CD4-positive, alpha-beta T cell treated with Interleukin-17A for 4 hours (primary cell): ENCODE data around the gene HECW1.

Experiments used
- DNase-seq: peaks from one replicate; pipeline ENCODE4 v3.0.0-alpha.2; 2020; ENCODE audit warnings: mixed read lengths

The HECW1 gene

DNA sequence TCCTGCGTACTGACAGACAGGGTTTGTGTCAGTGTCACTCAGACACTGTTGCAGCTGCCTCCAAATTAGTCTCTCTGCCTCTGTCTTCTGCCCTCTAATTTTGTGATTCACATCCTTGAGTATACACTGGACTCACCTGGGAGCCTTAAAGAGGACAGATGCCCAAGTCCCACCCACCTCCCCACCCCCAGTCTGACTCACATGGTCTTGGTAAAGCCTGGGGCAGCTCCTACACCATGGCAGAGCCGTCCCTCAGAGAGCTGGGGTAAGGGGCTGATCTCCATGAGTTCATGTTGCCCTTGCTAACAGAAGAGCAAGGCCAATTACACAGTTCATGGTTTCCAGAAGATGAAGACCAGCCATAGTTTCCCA lies 272.8 kb downstream of the HECW1 start:
- DNase-seq, result no peak

- no peak for DNase-seq
Observed at GRCh38 chr7:43385856-43386255, 273.4 kb downstream of the HECW1 start.

DNA sequence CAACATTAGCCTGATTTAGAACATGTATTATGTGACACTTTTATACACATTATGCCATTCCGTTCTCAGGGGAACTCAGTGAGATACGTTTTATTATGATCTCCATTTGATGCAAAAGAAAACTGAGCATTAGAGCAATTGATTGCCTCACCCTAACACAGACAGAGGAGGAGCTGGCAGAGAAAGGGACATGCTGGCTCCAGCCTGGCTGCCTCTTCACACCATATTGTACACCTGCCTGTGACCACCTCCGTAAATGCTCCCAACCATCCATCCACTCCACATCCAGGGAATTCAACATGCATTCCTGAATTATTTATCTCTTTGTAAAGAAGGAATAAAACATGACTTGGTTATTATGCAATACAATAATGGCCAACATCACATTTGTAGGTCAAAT lies 275.5 kb downstream of the HECW1 start:
- no peak for DNase-seq

- DNase-seq, result no peak
Observed at GRCh38 chr7:43390576-43390975, 278.1 kb downstream of the HECW1 start.

DNA sequence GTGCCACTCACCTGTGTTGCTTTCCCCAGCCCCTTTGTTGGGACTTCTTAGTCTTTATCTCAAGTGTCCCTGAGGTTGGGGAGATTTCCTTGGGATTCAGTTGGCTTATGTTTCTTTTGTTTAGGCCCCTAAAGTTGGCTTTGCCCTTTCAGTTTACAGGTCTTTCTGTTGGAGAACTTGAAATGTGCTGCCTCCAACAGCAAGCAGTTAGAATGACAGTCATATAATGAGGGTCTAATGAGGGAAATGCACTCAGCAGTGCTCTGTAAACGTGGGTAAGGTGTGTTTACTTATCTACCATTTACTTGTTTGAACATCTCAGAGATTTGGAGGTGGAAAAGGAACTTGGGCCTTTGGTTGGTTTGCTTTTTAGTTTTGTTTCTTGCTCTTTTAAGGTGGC lies 279.1 kb downstream of the HECW1 start:
- no peak for DNase-seq

GRCh38 chr7:43392638-43393330 lies 280.3 kb downstream of the HECW1 start:
- no peak for DNase-seq

DNA sequence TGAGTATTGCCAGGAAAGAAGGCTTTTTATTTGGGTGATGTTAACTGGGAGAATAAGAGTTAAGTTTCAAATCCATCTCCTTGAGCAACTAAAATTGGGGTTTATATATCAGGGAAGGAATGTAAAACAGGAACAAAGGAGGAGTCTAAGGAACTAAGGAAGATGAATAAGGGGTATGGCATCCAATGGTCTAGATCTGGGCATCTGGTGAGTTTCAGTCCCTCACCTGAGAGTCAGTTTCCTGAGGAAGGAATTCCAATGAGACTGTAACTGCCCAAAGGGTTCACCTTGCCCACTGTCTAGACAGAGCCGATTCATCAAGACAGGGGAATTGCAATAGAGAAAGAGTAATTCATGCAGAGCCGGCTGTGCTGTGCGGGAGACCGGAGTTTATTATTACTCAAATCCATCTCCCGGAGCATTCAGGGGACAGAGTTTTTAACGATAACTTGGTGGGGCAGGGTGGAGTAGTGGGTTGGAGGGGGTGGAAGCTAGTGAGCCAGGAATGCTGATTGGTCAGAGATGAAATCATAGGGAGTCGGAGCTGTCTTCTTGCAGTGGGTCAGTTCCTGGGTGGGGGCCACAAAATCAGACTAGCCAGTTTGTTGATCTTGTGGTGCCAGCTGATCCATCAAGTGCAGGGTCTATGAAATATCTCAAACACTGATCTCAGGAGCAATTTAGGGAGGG lies 282.1 kb downstream of the HECW1 start:
- DNase-seq, result no peak

DNA sequence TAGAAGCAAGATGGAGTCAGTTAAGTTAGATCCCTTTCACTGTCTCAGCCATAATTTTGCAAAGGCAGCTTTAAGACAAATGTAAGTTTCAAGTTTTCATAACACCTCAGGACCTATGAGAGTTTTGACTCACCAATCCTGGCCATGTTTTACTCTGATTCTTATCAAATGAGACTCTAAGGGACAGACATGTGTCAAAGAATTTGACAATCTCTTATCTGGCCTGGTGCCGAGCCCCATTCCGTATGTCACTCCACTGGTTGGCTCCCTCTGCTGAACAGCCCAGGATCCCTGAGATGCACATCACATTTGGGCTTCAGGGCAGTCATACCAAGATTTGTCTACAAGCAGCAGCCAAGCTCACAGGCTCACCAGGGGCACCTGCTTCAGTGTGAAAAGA lies 282.9 kb downstream of the HECW1 start:
- DNase-seq, result no peak

DNA sequence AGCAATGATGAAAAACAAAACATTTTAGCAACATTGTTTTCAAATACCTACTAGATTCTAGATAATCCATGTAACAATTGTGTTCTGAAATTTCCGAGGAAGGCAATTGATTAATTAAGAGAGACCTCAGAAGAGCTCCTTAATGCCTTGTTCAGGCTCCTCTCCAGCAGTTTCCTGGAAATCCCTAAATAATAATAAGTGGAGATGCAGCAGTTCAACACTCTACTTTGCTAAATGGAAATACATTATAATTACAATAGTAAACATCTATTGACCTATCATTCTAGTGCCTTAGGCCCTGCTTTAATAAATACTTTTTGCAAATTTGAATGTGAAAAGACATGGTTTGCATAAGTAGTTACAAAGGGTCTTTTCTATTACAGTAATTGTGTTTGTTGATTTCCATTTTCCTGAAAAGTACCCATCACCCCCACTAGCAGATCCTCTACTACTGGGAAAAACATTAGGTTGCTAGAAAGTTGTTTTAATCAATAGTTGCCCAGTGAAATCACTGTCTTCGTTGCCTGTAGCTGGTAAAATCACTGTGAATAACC lies 283.8 kb downstream of the HECW1 start:
- DNase-seq, result no peak

DNA sequence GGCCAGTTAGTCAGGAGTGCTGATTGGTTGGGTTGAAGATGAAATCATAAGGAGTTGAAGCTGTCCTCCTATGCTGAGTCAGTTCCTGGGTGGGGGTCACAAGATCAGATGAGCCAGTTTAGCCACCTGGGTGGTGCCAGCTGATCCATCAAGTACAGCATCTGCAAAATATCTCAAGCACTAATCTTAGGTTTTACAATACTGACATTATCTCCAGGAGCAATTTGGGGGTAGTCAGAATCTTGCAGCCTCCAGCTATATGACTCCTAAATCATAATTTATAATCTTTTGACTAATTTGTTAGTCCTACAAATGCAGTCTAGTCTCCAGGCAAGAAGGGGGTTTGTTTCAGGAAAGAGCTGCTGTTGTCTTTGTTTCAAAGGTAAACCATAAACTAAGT lies 286.4 kb downstream of the HECW1 start:
- no peak for DNase-seq

DNA sequence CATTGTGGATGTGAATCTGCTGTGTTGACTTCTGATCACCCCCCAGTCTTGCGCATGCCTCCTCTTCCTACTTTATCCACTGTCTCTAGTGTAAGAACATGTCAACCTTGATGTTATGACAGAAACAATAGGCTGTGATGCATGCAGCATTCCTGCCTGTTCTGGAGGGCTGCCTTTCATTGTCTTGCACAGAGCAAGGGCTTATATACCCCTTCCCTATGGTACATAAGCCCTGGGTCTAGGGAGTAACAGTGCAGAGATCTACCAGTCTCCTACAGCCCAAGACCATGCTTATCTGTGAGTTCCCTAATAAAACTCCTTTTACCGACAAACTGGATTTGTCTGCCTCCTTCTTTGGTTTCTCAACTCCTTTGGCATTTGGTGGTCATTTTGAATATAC lies 293.5 kb downstream of the HECW1 start:
- DNase-seq, result no peak

- no peak for DNase-seq
Observed at GRCh38 chr7:43406961-43407360, 294.5 kb downstream of the HECW1 start.

GRCh38 chr7:43408981-43409380 lies 296.5 kb downstream of the HECW1 start:
- DNase-seq, result no peak

GRCh38 chr7:43417455-43417854 lies 305.0 kb downstream of the HECW1 start:
- DNase-seq, result no peak

DNA sequence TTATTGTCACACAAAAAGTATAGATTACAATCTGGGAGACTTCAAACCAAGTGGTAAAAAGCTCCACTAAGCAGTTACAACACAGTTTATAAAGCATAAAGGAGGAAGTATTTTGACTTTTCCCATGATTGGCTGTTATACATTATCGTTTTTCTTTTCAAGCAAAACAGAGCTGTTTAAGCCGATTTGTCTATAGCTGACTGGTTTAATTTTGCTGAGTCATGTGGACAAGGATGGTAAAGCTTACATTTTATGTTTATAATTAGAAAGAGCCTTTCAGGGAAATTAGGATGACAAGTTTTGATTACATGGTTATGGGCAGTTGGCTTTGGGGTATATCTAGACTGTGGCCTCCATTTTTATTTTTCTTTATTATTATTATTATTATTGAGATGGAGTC lies 318.0 kb downstream of the HECW1 start:
- no peak for DNase-seq

DNA sequence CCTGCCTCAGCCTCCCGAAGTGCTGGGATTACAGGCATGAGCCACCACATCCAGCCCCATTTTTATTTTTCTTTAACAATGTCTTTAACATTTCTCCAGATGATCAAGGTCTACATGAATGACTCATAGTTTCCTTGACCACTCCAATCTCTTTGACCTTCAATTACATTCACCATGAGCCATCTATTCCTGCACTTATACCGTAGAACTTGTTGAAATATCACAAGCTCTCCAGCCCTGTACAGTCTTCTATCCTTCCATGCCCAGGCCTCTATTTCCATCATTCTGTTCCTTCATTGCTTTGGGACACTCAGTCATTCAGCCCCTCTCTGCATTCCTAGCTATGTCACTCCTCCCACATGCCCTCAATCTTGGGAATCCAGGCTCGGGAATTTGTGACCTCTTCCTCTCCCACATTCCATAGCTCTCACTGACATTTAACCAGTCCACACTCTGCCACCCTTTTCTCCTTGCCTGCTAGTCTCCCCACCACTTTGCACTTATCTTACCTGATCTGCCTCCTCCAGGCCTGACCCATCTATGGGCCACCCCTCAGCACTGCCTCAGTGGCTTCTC lies 318.7 kb downstream of the HECW1 start:
- DNase-seq, result no peak

- DNase-seq, result no peak
Observed at GRCh38 chr7:43433639-43434038, 321.2 kb downstream of the HECW1 start.

DNA sequence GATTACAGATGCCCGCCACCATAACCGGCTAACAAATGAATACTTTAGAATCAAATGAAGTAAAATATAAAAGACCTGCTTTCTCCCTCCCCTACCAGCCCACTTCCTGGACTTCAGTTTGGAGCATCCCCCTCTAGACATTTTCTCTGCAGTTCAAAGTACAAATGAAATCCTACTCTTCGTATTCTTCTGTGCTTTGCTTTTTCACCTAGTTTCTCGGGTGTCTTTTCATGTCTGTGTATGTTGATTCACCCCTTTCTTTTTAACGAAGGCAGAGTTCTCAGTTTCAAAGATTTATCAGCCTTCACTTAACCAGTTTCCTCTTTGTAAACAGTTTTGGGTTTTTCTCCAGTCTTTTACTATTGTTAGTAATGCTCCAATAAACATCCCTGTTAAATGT lies 324.6 kb downstream of the HECW1 start:
- no peak for DNase-seq

- DNase-seq, result no peak
Observed at GRCh38 chr7:43438897-43439479, 326.5 kb downstream of the HECW1 start.

DNA sequence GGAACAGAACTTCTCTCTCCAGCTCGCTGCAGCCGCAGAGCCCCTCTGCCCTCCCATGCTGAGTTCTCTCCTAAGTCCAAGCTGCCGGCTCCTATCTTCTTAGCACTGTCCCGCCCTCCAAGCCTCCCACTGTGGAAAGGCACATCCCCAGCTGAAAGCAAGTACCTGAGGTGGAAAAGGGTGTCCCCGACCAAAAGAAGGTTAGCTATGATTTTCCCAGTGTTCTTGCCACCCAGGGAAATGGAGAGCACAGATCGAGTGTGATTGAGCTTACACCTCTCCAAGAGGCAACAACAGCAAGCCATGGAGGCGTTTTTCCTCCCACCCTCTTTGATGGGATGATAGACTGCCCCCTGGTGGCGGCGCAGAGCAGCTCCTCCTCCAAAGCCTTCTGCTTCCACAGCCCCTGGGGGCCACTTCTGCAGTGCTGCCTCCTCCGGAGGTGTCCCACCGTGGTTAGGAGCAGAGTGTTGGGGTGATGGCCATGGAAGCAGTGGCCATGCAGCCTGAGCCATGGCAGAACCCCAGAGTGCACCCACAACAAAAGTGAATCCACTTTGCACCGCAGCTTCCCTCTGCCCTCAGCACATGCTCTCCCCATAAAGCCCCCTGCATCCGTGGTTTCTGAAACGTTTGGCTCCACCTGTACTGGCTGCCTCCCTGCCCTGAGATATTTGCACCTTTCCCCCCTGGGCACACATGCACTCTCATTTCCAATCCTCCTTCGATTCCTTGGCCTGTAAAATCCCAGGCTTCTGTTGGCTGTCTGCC lies 327.4 kb downstream of the HECW1 start:
- peak; percentile 57 for DNase-seq

DNA sequence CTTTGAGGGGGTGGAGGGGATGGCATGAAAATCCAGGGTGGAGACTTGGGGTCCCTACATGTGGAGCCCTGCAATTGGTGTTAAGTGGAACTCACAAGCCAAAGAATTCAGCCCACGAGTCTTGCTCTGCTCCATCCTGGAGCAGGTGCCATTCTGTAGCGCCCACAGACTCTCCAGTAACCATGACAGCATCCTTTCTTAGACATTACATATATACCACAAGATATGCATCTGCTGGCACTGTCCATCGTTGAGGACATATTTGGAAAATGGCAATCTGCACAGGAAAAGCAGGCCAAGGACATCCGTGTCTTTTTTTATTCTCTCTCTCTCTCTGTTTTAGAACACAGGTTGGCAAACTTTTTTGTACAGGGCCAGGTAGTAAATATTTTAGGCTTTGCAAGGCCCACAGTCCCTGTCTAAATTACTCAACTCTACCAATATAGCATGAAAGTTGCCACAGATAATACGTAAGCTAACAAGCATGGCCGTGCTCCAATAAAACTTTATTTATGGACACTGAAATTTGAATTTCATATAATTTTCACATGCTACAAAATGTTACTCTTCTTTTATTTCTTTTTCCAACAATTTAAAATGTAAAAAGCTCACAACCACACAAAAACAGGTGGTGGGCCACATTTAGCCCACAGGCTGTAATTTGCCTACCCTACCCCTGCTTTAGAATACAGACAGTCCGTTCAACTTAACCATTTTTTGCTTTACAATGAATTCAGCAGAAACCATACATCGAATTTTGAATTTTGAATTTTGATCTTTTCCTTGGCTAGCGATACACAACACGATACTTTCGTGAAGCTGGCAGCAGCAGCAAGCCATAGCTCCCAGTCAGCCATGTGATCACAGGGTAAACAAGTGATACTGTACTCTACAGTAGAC lies 329.0 kb downstream of the HECW1 start:
- no peak for DNase-seq

DNA sequence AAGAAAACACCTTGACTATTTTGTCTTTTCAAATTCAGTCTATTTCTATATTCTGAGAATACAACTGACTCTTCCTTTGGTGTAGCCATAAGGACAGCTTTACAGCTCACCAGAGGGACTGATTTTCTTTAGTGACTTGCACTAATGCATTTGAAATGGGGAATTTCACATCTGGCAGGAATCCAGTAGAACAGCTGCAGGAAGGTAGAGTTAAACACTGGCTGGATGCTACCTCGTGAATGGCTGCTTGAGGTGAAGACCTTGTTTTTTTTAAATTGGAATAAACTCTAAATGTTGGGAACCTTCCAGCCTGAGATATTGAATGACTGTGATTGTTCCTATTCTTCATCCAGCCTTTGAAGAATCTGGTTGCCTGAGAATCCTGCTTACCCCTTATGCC lies 330.9 kb downstream of the HECW1 start:
- no peak for DNase-seq
